GM19397 (cell line): Measurements from ENCODE around the gene MBD3L2.
"Not testable (repeated sequence)": the region's sequence is repeated elsewhere in the genome, so short reads cannot be mapped to it uniquely, and the experiment has no call there.

Source experiments
- ATAC-seq: cut with Tn5 transposase; IDR thresholded peaks from one replicate; pipeline ENCODE4 v1.9.1; 2021; ENCODE audit warnings: mild to moderate bottlenecking, moderate library complexity; ENCODE audit not compliant: unreplicated experiment

MBD3L2 gene

DNA sequence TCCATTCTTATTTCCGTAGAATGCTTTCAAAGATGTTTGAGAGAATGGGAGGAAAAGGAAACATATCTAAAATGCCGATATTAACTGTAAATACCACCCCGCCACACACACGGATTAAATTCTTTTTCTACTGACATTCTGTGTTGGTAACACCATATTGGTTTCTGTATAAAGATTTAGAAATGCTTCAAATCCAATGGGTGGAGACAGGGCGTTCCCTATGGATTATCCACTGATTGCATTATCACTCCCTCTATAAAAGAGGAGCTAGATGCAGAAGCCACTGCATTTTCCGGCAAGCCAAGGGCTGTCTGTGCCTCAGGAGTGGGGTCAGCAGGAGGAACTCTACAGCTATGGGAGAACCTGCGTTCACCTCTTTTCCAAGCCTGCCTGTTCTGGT lies at the start of gene MBD3L2:
TSS of gene MBD3L2 (plus strand) at position 301 of the 400 bp plus-strand sequence. CDS start at position 354, 53 bp downstream.
- ATAC-seq, result not testable (repeated sequence)

DNA sequence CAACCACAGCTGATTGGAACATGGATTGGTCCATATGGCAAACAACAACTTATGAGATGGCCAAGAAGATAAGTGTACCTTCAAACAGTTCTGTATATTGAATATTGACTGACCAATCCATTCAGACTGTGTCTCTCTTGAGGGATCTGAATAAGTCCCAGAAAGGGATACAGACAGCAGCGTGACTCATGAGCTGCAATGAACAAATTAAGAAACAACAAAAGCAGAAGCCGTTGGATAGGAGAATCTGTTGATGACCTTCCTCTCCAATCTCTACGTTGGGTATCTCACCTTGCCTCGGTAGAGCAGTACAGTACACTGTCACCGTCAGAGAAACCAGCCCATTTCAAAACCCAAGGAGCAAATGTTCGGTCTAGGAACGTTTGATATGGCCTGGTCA lies 49.2 kb upstream of the MBD3L2 start:
- ATAC-seq, result no peak

GRCh38 chr19:7000333-7000732 lies 48.8 kb upstream of the MBD3L2 start:
- no peak for ATAC-seq

DNA sequence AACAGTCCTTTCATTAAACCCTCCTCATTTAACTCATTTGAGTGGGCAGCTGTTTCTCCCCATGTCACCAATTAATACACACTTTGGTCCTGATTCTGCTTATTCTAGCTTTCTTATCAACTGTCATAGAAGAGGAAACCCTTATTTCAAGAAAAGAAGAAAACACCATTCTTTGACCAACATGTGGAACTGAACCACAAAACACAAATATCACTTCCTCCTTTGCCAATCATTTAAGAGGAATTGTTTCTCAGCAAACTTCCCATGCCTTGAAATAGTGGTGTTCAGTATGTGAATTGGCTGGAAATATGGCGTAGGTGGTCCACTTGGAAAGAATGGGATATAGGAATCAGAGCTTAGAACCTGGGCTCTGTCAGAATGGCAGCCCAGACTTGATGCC lies 48.3 kb upstream of the MBD3L2 start:
- no peak for ATAC-seq

DNA sequence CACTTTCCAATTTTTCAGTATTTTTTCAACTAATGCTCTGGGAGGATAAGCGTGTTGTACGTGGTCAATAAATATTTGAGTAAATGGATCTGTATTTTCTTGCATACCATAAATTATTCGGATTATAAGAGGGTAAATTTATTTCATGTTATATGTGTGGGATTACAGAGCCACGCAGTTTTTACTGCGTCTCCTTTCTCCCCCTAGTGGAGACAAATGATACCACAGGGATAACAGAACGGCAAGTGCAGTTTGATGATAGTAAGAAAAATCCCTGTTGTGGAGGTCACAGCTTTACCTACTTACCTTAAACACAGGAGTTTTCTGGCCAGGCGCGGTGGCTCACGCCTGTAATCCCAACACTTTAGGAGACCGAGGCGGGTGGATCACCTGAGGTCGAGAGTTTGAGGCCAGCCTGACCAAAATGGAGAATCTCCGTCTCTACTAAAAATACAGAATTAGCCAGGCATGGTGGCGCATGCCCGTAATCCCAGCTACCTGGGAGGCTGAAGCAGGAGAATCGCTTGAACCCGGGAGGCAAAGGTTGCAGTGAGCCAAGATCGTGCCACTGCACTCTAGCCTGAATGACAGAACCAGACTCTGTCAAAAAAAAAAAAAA lies 44.7 kb upstream of the MBD3L2 start:
- ATAC-seq, result no peak

DNA sequence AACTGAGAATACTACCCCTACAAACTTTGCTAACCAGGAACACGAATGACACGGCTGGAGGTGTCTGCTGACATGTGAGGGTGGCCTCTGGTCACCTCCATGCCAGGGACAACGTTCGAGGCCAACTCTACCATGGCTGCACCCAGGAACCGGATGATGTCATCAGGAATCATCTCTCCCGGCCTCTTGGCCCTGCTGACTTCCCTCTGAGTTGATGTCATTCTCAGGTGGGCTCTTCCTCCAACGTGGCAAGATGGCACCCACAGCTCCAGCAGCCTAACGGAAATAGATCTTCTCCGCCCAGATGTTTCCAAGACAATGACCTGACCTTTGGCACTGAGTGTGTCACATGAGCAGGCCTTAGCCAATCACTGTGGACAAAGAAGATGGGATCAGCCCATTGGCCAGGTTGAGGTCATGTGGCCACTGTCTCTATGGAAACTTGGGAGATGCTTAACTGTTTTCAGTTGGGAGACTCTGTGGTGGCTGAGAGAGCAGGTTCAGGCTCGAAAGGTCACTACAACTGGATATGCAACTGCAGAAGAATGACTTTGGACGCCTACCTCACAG lies 42.9 kb upstream of the MBD3L2 start:
- ATAC-seq, result no peak

GRCh38 chr19:7007859-7008258 lies 41.3 kb upstream of the MBD3L2 start:
- ATAC-seq, result no peak

GRCh38 chr19:7010722-7011593 lies 38.2 kb upstream of the MBD3L2 start:
- ATAC-seq, result no peak

DNA sequence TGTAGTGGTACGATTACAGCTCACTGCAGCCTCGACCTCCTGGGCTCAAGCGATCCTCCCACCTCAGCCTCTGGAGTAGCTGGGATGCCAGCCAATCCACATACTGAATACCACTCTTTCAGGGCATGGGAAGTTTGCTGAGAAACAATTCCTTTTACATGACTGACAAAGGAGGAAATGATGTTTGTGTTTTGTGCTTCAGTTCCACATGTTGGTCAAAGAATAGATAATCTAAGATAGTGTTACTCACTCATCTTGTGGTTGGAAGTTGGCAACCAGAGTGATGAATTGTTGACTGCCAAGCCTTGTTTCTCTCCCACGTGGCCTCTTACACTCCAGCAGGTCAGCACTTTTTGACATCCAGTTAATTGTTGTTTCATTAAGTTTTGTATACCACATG lies 35.4 kb upstream of the MBD3L2 start:
- ATAC-seq, result no peak

DNA sequence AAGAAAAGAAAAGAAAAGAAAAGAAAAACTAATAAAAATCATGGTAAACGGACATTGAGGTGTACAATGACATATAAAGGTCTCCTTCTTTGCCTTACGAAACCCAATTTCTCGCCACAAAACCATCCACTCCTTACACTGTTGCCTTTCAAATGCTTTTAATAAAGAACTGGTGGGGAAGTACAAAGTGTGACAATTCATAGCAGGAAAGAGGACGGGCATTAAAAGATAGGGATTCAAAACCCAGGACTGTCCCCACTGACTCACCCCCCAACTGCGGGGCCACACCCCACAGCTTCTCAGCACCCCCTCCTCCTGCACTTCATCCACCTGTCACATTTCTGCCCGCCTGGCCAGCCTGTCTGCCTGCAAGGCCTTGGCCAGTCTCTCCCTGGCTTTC lies 30.3 kb upstream of the MBD3L2 start:
- ATAC-seq, result no peak

DNA sequence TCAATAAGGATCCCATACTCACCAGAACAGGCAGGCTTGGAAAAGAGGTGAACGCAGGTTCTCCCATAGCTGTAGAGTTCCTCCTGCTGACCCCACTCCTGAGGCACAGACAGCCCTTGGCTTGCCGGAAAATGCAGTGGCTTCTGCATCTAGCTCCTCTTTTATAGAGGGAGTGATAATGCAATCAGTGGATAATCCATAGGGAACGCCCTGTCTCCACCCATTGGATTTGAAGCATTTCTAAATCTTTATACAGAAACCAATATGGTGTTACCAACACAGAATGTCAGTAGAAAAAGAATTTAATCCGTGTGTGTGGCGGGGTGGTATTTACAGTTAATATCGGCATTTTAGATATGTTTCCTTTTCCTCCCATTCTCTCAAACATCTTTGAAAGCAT lies 27.8 kb upstream of the MBD3L2 start, which contains the start of gene MBD3L2B:
TSS of gene MBD3L2B (minus strand) at position 101 of the 400 bp plus-strand sequence. CDS start at position 67, 34 bp downstream.
- ATAC-seq, result not testable (repeated sequence)

- not testable (repeated sequence) for ATAC-seq
These were observed 20.3 kb upstream of the MBD3L2 start for GRCh38 chr19:7028790-7029189.

- ATAC-seq, result not testable (repeated sequence)
These were observed 18.8 kb upstream of the MBD3L2 start, which contains the start of gene MBD3L5 for GRCh38 chr19:7030278-7030677. TSS of gene MBD3L5 (plus strand) at chr19:7030578. CDS start at chr19:7030612, 34 bp downstream.

DNA sequence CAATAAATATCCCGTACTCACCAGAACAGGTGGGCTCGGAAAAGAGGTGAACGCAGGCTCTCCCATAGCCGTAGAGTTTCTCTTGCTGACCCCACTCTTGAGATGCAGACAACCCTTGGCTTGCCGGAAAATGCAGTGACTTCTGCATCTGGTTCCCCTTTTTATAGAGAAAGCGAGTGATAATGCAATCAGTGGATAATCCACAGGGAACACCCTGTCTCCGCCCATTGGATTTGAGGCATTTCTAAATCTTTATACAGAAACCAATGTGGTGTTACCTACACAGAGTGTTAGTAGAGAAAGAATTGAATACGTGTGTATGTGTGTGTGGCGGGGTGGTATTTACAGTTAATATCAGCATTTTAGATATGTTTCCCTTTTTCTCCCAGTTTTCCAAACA lies 9.0 kb upstream of the MBD3L2 start, which contains the start of gene MBD3L4:
TSS of gene MBD3L4 (minus strand) at position 101 of the 400 bp plus-strand sequence. CDS start at position 66, 35 bp downstream.
- not testable (repeated sequence) for ATAC-seq

GRCh38 chr19:7041563-7041962 lies 7.6 kb upstream of the MBD3L2 start:
- not testable (repeated sequence) for ATAC-seq

- not testable (repeated sequence) for ATAC-seq
These were observed 2.3 kb downstream of the MBD3L2 start for GRCh38 chr19:7051421-7051820.

DNA sequence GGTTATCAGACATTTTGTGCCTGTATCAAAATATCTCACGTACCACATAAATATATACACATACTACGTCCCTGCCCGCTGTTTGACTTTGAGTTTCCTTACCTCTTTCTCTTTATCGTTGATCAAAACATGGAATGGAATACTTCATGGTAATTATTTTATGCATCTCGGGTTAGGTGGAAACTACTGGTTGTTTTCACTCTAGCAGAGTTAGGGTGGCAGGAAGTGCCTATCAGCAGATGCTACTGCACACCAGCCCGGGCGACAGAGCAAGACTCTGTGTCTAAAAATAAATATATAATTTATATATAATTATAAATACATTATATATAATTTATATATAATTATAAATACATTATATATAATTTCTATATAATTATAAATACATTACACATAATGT lies 3.8 kb downstream of the MBD3L2 start:
- not testable (repeated sequence) for ATAC-seq

- ATAC-seq, result not testable (repeated sequence)
These were observed 5.7 kb downstream of the MBD3L2 start for GRCh38 chr19:7054635-7055368.

GRCh38 chr19:7055679-7056078 lies 6.6 kb downstream of the MBD3L2 start:
- not testable (repeated sequence) for ATAC-seq

GRCh38 chr19:7056371-7056770 lies 7.2 kb downstream of the MBD3L2 start:
- ATAC-seq, result not testable (repeated sequence)

GRCh38 chr19:7058576-7058975 lies 9.5 kb downstream of the MBD3L2 start, which contains the start of gene MBD3L3:
TSS of gene MBD3L3 (minus strand) at chr19:7058676. CDS start at chr19:7058605, 71 bp downstream.
- not testable (repeated sequence) for ATAC-seq
